Limb (tissue), 2 donors: ENCODE results near the gene BROX.

Source experiments
- DNase-seq, 2 donors: peaks; one replicate each; pipeline ENCODE4 v3.0.0-alpha.2; 2016; ENCODE audit errors: extremely low spot score in 2 of 2

Gene BROX

GRCh38 chr1:222772996-222773379 is 60.6 kb downstream of the BROX start:
- peak in 1 of 2 donors; percentile 36 for DNase-seq

- no peak for DNase-seq
These were observed 65.1 kb downstream of the BROX start for GRCh38 chr1:222777463-222777862.

GRCh38 chr1:222777977-222778376 is 65.6 kb downstream of the BROX start:
- DNase-seq: no peak

GRCh38 chr1:222781251-222781650 is 68.9 kb downstream of the BROX start:
- DNase-seq: no peak

- DNase-seq: no peak
These were observed 70.7 kb downstream of the BROX start for GRCh38 chr1:222783051-222783450.

- no peak for DNase-seq
These were observed 72.0 kb downstream of the BROX start for GRCh38 chr1:222784371-222784770.
